Measurements from ENCODE around the gene SMIM45.
A peak's percentile ranks its signal among the peaks of the same experiment; 100 is the strongest.

The SMIM45 gene

GRCh38 chr22:41913842-41914534 is 38.0 kb upstream of the SMIM45 start:
- Mint-ChIP-seq H3K4me1 (peaks cover 33% of the 10 kb centered on the region), H3K4me3 (peak overlapping the region in 1 of 2 donors; percentile 51), H3K27ac (no peak overlapping the region), H3K9me3 (peaks cover 0 to 28% (median 10%) of the 10 kb centered on the region in 7 donors), H3K27me3 (ENCODE audit: low read depth in 3 of 3) (peaks cover 58 to 81% (median 72%) of the 10 kb centered on the region in 3 donors), H3K36me3 (peaks cover 7 to 8% of the 10 kb centered on the region in 2 donors)
- Histone ChIP-seq H3K79me2 (ENCODE audit: insufficient read depth, low read length) (no peaks in the 10 kb centered on the region), H3K4me3 (replicated peaks in 1 of 3; ENCODE audit: low read depth in 2 of 3, low read length in 3 of 3) (no peak overlapping the region), H4K20me1 (ENCODE audit: insufficient read depth, low read length) (peaks cover 12% of the 10 kb centered on the region), H3K36me3 (replicated peaks in 1 of 2; ENCODE audit: control insufficient read depth in 1 of 2, insufficient read depth in 2 of 2, low read length in 2 of 2) (no peaks in the 10 kb centered on the region), H3K4me1 (ENCODE audit: control insufficient read depth in 1 of 2, insufficient read depth in 2 of 2, low read length in 2 of 2) (peaks cover 30 to 55% of the 10 kb centered on the region in 2 donors), H3K4me2 (replicated peaks; ENCODE audit: extremely low read depth, low read length, poor library complexity, severe bottlenecking) (peak overlapping the region; percentile 57), H3K9me3 (replicated peaks in 1 of 2; ENCODE audit: control insufficient read depth in 1 of 2, insufficient read depth in 1 of 2, low read length in 2 of 2) (peaks cover 0 to 35% of the 10 kb centered on the region in 2 donors), H2AFZ (ENCODE audit: insufficient read depth, low read depth, low read length, poor library complexity, severe bottlenecking) (no peak overlapping the region), H3K27me3 (ENCODE audit: control insufficient read depth in 2 of 2, insufficient read depth in 2 of 2, low read length in 2 of 2) (peaks cover 48 to 73% of the 10 kb centered on the region in 2 donors), H3K27ac (ENCODE audit: low read depth in 1 of 2, low read length in 2 of 2) (no peak overlapping the region), H3K9ac (ENCODE audit: insufficient read depth, low read length, poor library complexity, severe bottlenecking) (no peak overlapping the region)
- DNase-seq = no peak
- intact Hi-C loops (cut with micrococcal nuclease) = no loop called here
- TF ChIP-seq CTCF (IDR thresholded peaks at IDR 0.05) = no peak
- whole genome bisulfite sequencing (ENCODE audit: insufficient coverage) = 6% methylated on average over 74 of the region's 79 CpGs

GRCh38 chr22:41914611-41915034 is 37.3 kb upstream of the SMIM45 start:
- Histone ChIP-seq H3K36me3 (replicated peaks in 1 of 2; ENCODE audit: control insufficient read depth in 1 of 2, insufficient read depth in 2 of 2, low read length in 2 of 2) (no peaks in the 10 kb centered on the region), H3K79me2 (ENCODE audit: insufficient read depth, low read length) (no peaks in the 10 kb centered on the region), H3K27ac (ENCODE audit: low read depth in 1 of 2, low read length in 2 of 2) (no peak overlapping the region), H3K4me3 (replicated peaks in 1 of 3; ENCODE audit: low read depth in 2 of 3, low read length in 3 of 3) (peak overlapping the region in 1 of 3 experiments; percentile 39), H3K4me2 (replicated peaks; ENCODE audit: extremely low read depth, low read length, poor library complexity, severe bottlenecking) (peak overlapping the region; percentile 57), H3K9ac (ENCODE audit: insufficient read depth, low read length, poor library complexity, severe bottlenecking) (no peak overlapping the region), H2AFZ (ENCODE audit: insufficient read depth, low read depth, low read length, poor library complexity, severe bottlenecking) (no peak overlapping the region), H4K20me1 (ENCODE audit: insufficient read depth, low read length) (peaks cover 7% of the 10 kb centered on the region), H3K9me3 (replicated peaks in 1 of 2; ENCODE audit: control insufficient read depth in 1 of 2, insufficient read depth in 1 of 2, low read length in 2 of 2) (peaks cover 0 to 35% of the 10 kb centered on the region in 2 donors), H3K27me3 (ENCODE audit: control insufficient read depth in 2 of 2, insufficient read depth in 2 of 2, low read length in 2 of 2) (peaks cover 46 to 67% of the 10 kb centered on the region in 2 donors), H3K4me1 (ENCODE audit: control insufficient read depth in 1 of 2, insufficient read depth in 2 of 2, low read length in 2 of 2) (peaks cover 36 to 56% of the 10 kb centered on the region in 2 donors)
- 1% methylated on average over 62 of the region's 67 CpGs for WGBS (ENCODE audit: insufficient coverage)
- Mint-ChIP-seq H3K27ac (no peak overlapping the region), H3K9me3 (peaks cover 0 to 24% (median 12%) of the 10 kb centered on the region in 7 donors), H3K27me3 (ENCODE audit: low read depth in 3 of 3) (peaks cover 54 to 75% (median 66%) of the 10 kb centered on the region in 3 donors), H3K4me3 (no peak overlapping the region), H3K4me1 (peaks cover 33% of the 10 kb centered on the region), H3K36me3 (peaks cover 6 to 7% of the 10 kb centered on the region in 2 donors)
- intact Hi-C loops (cut with micrococcal nuclease) = no loop called here
- DNase-seq = no peak
- TF ChIP-seq CTCF (IDR thresholded peaks at IDR 0.05) = no peak
